HG03342 (cell line): Measurements from ENCODE around the gene LRRC8E.

Source experiments
- ATAC-seq: cut with Tn5 transposase; IDR thresholded peaks from one replicate; pipeline ENCODE4 v1.9.1; 2021; ENCODE audit warnings: mild to moderate bottlenecking, moderate library complexity; ENCODE audit not compliant: unreplicated experiment

The LRRC8E gene

DNA sequence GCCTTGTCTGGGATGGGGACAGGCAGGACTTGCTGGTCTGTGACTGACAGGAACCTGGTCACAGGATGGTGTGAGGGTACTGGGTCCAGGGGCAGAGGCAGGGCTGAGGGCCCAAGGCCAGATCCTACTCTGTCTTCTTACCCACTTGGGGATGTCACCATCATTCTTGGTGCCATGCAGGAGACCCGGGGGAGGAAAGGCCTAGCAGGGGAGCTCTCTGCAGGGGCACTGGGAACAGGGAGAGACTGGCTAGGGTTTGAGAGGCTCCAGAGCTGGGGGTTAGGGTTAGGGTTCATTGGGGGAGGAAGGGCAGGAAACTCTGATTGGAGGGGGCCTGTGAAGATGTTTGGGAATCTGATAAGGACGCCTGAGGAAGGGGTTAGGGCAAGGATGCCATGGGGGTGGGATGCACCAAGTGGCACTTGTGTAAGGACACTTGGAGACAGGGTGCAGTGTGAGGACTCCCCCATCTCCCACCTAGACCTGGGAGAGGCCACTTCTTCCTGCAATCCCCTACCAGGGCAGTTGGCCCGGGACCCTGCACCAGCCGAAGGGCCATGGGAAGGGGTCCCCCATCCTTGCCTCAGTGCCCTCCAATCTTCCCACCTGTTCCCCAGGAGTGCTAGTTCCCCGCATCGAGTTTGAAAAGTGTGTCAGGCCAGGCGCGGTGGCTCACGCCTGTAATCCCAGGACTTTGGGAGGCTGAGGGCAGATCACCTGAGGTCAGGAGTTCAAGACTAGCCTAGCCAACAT lies 21.0 kb upstream of the LRRC8E start:
- no peak for ATAC-seq

DNA sequence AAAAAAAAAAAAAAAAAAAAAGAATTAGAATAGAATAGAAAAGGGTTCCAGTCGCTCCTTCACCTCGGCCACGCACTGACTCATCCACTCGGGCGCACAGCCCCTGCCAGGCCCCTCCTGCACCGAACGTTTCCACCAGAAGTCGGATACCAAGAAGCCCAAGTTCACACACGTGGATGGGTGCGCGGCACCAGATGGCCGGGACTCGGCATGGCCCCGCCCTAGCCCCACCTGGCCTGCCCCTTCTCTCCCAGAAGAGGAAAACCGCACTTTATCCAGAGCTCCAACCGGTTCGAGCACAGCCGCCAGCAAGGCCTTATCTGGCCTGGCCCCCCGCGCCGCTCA lies 20.0 kb upstream of the LRRC8E start:
- no peak for ATAC-seq

DNA sequence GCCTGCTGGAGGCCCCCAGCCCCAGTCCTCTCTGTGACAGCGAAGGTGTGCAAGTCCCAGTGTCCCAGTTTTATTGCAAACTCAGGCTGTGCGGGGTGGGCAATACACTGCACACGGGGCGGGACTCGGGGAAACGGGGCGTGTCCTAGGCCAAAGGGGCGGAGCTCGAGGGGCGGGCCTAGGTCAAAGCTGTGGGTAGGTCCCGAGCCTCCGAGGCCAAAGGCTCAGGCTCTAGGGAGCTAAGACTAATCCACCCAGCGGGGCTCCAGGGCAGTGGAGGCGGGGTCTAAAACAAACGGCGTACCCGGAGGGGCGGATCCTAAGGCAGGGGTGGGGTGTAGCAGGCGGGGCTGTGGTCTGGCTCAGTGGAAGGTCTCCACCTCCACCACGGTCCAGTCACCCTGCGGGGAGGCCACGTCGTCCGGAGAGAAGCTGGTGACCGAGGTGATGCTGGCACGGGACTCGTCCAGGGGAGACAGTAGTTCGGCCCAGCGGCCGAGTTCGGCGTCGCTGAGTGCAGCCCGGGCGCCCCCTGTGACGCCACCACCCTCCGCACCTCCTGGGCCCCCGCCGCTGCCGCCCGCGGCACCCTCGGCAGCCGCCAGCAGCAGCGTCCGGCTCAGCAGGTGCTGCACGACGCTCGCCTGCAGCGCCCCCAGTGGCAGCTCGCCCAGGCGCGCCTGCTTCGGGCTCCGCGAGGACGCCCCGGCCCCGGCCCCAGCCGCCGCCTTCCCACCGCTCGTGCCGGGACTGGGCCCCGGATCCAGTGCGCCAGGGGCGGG lies 19.4 kb upstream of the LRRC8E start:
- ATAC-seq: peak; percentile 59

DNA sequence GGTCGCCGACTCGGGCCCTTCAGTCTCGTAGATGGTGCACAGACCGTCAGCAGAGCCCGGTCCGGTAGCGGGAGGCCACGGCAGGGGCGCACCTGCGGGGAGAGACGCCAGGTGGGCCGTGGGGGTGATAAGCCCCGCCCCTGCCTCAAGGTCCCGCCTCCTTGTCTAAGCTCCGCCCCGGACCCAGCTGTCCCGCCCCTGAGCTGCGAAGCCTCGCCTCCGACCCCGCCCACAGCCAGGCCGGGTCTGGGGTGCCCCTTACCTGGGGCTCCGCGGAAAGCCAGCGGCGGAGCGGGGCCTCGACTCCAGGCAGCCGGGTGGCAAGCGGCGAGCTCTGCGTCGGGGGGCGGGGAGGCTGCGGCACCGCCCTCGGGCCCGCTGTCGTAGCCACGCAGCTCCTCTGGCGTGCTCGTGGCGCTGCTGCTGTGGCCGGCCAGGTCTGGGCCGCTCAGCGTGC lies 18.8 kb upstream of the LRRC8E start:
- peak; percentile 46 for ATAC-seq

DNA sequence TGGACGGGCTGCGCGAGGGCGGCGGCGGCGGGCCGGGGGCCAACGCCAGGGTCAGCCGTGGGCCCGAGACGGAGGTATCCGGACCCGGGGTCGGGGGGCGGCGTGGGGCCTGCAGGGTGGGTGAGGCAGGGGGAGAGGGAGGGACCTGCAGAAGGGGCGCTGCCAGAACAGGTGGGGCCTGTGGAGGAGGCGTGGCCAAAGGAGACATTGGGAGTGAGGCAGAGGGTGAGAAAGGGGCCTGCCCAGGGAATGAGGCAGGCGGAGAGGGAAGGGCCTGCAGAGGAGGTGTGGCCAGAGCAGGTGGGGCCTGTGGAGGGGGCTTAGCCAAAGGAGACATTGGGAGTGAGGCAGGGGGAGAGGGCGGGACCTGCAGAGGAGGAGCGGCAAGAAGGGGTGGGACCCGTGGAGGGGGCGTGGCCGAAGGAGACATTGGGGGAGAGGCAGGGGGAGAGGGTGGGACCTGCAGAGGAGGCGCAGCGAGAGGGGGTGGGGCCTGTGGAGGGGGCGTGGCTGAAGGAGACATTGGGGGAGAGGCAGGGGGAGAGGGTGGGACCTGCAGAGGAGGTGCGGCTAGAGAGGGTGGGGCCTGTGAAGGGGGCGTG lies 18.3 kb upstream of the LRRC8E start:
- ATAC-seq: no peak

DNA sequence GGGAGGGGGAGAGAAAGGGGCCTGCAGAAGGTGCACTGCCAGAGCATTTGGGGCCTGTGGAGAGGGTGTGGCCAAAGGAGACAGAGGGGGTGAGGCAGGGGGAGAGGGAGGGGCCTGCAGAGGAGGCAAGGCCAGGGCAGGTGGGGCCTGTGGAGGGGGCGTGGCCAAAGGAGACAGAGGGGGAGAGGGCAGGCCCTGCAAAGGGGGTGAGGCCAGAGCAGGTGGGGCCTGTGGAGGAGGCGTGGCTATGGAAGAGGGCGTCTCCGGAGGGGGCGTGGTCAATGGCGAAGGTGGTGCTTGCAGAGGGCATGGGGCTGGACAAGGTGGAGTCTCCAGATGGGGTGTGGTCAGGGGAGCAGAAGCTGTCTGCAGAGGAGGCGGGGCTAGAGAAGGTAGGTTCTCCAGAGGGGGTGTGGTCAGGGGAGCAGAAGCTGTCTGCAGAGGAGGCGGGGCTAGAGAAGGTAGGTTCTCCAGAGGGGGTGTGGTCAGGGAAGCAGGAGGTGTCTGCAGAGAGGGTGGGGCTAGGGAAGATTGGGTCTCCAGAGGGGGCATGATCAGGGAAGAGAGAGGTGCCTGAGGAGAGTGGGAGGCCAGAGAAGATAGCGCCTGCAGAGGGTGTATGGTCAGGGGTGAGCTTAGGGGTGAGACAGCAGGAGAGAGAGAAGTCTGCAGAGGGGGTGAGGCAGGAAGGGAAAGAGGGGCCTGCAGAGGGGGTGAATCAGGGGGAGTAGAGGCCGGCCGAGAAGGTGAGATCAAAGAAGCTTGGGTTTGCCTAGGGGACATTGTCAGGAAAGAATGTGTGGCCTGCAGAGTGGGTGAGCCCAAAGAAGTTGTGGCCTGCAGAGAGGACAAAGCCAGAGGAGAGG lies 17.5 kb upstream of the LRRC8E start:
- no peak for ATAC-seq

DNA sequence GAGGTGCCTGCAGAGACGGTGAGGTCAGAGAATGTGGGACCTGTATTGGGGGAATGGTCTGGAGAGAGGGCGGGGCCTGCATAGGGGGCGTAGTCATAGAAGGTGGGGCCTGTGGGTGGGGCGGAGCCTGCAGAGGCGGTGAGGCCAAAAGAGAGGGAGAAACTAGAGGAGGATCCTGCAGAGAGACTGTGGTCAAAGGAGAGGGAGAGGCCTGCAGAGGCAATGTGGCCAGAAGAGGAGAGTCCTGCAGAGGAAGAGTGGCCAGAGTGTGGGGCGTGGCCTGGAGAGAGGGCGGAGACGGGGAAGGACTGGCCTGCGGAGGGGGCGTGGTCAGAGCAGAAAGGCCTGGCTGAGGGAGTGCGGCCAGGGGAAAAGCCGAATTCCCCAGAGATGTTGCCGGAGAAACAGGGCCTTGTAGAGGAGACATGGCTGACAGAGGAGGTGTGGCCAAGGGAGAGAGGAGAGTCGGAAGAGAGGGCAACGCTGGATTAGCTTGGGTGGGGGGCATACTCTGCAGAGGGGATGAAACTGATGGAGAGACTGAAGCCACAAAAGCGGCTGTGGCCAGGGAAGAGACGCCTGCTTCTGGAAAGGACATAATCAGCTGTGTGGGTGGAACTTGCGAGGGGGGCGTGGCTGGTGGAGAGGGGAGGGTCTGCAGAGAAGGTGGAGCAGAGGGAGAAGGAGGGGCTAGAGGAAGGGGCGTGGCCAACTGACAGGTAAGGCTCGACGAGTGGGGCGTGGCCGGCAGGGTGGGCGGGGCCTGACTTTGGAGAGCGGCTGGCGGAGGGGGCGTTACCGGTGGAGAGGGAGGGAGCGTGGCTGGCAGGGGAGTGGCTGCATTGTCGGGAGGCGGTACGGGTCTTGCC lies 16.6 kb upstream of the LRRC8E start:
- no peak for ATAC-seq

DNA sequence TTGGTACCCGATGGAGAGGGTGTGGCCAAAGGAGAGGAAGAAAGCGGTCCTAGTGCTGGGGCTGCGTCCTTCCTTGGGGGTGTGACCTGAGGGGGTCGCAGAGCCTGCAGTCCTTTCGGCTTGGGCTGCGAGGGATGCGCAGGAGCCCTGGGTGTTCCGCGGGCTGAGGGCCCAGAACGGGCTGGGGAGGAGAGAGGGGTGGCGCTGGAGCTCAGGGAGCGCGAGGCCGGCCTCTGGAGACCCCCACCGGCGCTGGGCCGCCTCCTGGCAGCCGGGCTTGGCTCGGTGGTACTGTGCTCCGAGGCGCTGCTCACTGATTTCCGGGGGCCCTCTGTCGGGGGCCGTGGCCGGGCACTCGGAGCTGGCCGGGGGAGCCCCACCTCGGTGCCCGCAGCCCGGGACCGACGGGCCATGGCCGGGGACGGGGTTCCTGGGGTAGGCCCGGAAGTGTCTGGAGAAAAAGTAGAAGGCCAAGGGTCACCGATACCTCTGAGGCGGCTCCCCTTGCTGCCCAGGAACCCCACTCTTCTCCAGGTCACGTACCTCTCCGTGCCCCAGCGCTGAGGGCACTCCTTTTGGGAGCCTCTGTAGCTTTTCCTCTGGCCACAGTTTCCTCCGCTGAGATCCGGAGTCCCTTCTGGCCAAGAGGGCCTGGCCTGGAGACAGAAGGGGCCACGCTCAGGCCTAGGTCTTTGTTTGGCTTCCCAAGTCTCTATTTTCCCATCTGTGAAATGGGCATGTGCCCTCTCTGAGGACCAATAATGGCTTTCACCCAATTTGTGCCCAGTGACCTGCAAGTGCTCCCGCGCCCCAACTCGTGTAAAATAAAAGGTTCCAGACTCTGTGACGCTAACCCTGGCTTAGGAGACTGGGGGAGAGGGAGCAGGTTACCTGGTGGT lies 15.8 kb upstream of the LRRC8E start:
- no peak for ATAC-seq

DNA sequence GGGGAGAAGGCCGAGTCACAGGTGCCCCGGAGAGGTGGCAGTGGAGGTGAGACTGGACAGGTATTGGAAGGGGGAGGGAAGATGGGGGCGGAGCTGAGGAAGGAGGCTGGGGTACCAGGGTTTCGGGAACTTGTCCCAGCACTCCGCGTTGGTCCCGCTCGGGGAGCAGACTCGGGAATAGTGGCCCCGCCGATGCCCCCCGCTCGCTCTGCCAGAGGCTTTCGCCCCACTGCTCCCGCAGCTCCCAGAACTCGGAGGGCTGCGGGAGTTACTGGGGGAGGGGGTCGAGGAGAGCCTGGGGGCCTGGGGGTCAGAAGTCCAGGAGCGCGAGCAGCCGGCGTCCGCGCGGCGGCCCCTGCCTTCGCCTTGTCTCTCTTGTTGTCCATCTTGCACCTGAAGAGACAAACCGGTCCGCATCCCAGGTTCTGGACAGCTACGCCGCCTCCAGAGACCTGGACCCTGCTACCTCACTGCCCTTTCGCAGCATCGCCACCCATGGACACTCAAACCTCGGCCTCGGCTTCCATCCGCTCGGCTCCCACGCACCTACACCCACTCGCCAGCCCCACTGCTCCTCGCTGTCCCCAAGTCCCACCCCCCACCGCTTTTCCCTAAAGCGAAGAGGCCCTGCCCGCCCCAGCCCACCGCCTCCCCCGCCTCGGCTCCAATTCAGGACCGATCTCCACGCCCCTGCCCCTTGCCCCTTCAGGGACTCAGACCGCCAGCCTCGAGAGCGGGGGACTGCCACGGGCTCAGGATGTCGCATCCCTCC lies 14.8 kb upstream of the LRRC8E start:
- no peak for ATAC-seq

DNA sequence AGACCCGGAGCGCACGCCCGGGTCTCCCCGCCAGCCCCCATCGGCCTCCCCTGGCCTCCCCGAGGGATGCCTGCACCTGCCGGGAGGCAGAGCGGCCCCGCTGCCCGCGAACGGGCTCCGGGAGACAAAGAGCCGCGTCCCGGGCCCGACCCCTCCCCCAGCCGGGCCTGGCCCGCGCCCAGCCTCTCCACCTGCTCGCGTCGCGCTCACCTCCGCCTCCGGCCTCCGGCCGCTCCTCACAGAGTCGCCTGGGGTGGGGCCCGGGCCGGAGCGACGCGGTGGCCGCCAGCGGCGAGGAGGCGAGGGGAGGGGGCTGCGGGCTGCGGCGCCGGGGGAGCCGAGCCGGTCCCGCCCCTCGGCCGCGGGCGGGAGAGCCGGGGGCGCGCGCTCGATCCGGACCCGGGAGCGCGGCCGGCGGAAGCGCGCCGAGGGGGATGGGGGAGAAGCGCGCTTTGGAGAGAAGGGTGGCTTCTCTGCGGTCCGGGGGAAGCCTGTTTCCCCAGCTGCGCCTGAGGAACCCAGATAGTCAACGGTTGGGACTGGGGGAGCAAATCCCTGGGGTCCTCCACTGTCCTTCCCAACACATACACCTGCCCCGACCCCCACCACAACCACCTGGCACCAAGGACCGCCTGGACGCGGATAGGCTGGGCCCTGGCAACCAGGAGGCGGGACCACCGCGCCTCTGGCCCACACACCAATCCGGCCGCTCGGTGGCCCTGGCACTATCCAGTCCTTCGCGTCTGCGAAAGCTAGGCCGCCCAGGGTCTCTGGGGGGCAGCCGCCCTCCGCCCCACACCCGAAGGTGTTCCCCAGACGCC lies 14.0 kb upstream of the LRRC8E start, which contains the start of gene PRR36:
Gene PRR36 (minus strand): TSS at position 315 of the 821 bp plus-strand sequence. CDS start 701 bp downstream, outside the sequence.
- no peak for ATAC-seq

DNA sequence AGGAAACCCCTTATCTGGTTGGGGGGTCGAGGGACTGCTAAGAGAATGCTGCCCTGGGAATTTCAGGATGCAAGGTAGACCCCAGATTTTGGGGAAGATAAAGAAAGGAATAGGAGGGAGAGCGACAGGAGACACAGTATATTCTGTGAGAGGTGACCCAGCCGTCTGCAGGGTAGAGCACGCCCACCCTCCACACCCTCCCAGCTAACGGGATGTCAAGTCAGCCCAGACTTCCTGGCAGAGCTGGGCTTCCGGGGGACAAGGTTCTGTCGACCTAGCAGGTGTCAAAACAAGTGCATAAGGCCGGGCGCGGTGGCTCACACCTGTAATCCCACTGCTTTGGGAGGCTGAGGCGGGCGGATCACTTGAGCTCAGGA lies 13.4 kb upstream of the LRRC8E start:
- ATAC-seq: no peak

DNA sequence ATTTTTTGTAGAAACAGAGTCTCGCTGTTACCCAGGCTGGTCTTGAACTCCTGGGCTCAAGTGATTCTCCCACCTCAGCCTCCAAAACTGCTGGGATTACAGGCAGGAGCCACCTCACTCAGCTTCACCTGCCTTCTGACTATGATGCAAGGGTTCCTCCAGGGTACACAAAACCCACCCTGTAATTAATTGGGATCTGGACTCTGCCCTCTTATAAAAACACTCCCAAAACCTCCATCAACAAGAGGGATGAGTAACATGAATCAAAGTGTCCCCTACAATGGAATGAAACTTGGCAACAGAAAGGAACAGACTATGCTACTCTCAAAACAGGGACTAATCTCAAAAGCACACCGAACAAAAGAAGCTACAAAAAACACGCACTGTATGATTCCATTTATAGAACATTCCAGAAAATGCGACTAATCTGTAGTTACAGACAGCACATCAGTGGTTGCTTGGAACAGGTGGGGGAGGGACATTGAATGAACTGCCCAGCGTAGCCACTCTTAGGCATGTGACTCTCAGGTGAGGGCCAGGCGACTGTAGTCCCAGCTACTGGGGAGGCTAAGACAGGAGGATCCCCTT lies 11.0 kb upstream of the LRRC8E start:
- no peak for ATAC-seq

DNA sequence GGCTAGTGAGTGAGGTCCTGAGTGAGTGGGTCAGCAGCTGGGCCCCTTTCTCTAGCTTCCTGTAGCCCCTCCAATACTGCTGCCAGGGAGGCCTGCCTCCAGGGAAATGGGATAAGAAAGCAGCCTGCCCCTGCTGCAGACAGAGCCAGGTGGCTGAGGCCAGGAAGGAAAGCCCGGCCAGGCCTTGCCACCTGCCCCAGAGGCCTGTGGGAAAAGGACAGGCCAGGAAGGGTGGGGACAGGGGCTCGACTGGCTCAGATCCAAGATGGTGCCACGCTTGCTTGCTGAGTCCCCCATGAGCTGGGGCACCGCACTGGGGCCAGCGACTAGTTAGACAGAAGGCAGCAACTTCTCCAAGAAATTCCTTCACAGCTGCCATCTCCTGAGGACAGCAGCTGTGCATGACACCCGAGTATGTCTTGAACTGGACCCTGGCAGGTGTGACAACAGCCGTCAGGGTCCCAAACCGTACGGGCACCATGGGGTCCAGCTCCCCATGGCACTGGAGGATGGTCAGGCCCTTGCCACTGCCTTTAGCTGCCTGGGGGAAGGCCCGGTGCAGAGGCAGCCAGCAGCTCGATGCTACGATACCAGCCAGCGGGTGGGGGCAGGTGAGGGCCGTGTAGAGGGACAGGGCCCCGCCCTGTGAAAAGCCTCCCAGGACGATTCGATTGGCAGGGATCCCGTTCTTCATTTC lies 9.1 kb upstream of the LRRC8E start:
- ATAC-seq: no peak

DNA sequence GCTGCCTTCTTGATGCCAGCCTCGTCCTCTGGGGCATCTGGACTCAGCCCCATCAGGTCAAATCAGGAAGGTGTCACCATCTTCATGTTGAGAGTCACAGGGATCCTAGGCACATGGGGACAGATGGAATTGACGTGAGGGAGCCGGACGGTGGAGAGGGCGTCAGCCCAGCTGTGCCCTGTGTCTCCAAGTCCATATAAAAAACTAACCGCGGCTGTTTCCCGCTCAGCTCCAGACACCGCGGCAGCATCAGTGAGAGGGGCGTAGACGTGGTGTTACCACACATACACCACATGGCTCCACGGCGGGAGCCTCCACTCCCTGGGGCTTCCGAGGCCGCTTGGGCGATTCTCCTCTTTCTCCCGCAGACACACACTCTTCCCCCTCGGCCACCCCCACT lies 8.5 kb upstream of the LRRC8E start:
- no peak for ATAC-seq

DNA sequence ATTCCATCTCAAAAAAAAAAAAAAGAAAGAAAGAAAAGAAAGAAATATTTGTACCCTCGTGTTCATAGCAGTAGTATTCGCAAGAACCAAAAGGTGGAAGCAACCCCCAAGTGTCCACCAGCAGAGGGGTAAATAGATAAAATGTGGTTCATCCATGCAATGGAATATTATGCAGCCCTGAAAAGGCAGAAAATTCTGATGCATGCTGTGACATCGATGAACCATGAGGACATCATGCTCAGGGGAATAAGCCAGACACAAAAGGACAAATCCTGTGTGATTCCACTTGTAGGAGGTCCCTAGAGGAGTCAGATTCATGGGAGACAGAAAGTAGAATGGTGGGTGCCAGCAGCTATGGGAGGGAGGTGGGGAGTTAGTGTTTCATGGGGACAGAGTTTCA lies 6.4 kb upstream of the LRRC8E start:
- no peak for ATAC-seq

DNA sequence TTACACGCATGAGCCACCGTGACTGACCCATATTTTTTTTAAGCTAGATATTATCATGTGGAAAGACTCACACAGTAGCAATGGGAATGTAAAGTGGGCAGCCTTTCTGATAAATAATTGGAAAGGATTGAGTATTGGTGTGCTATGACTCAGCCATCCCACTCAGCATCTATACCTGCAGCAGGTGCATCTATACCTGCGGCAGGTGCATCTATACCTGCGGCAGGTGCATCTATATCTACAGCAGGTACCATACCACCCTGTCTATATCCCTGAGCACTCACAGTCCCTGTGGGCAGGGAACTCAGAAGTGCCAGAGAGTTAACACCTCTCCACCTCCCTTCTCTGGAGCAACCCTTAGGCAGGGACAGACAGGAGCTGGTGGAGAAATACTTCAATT lies 5.2 kb upstream of the LRRC8E start:
- ATAC-seq: no peak
